SK-N-SH treated with all-trans-retinoic acid at 6 μM for 48 hours (cell line): ENCODE data around the gene CCDC170.

Source experiments
- ATAC-seq: fragments of 200-7000 bp; cut with Tn5 transposase; 3 replicates; pipeline ENCODE4 v1.9.1; 2020; ENCODE audit warnings: mild to moderate bottlenecking, moderate library complexity
- ARNTL ChIP-seq: fragments of 450-650 bp; formaldehyde crosslinking; IDR thresholded peaks from 2 replicates; pipeline ENCODE4 v1.5.0; 2020; ENCODE audit warnings: low read depth, mild to moderate bottlenecking, moderate library complexity, borderline replicate concordance
- BACH2 ChIP-seq: fragments of 250-450 bp; sonication (Bioruptor Pico); IDR thresholded peaks from 2 replicates; pipeline ENCODE4 v1.9.0; 2021; ENCODE audit warnings: mild to moderate bottlenecking, borderline replicate concordance
- CREB5 ChIP-seq: fragments of 250-450 bp; sonication (Bioruptor Pico); IDR thresholded peaks from 2 replicates; pipeline ENCODE4 v1.5.1; 2020; ENCODE audit warnings: low read depth, mild to moderate bottlenecking, moderate library complexity
- CSDC2 ChIP-seq: fragments of 250-450 bp; sonication (Bioruptor Pico); IDR thresholded peaks from 2 replicates; pipeline ENCODE4 v1.5.0; 2020; ENCODE audit warnings: mild to moderate bottlenecking, moderate library complexity
- CSRNP3 ChIP-seq: fragments of 250-450 bp; sonication (Bioruptor Pico); IDR thresholded peaks from 2 replicates; pipeline ENCODE4 v1.5.1; 2021; ENCODE audit warnings: mild to moderate bottlenecking, moderate library complexity
- ESRRG ChIP-seq: fragments of 250-450 bp; sonication (Bioruptor Pico); IDR thresholded peaks from 2 replicates; pipeline ENCODE4 v1.6.1; 2021; ENCODE audit warnings: mild to moderate bottlenecking
- GLIS3 ChIP-seq: fragments of 250-450 bp; sonication (Bioruptor Pico); IDR thresholded peaks from 2 replicates; pipeline ENCODE4 v1.5.0; 2020; ENCODE audit warnings: mild to moderate bottlenecking, moderate library complexity
- OSR1 ChIP-seq: fragments of 250-450 bp; sonication (Bioruptor Pico); IDR thresholded peaks from 2 replicates; pipeline ENCODE4 v1.8.0; 2022; ENCODE audit warnings: moderate library complexity, mild to moderate bottlenecking, inconsistent platforms
- PATZ1 ChIP-seq: fragments of 250-450 bp; sonication (Bioruptor Pico); IDR thresholded peaks from 2 replicates; pipeline ENCODE4 v1.8.0; 2020; ENCODE audit warnings: mild to moderate bottlenecking, moderate library complexity, borderline replicate concordance
- POU6F1 ChIP-seq: fragments of 250-450 bp; sonication (Bioruptor Pico); IDR thresholded peaks from 2 replicates; pipeline ENCODE4 v1.8.0; 2021; ENCODE audit warnings: low read depth, mild to moderate bottlenecking, moderate library complexity, borderline replicate concordance
- PPARA ChIP-seq: fragments of 250-450 bp; sonication (Bioruptor Pico); IDR thresholded peaks from 2 replicates; pipeline ENCODE4 v1.5.0; 2020; ENCODE audit warnings: mild to moderate bottlenecking, borderline replicate concordance
- SNAI2 ChIP-seq: fragments of 250-450 bp; sonication (Bioruptor Pico); IDR thresholded peaks from 2 replicates; pipeline ENCODE4 v1.5.0; 2020; ENCODE audit warnings: mild to moderate bottlenecking, moderate library complexity
- TOX ChIP-seq: fragments of 250-450 bp; sonication (Bioruptor Pico); IDR thresholded peaks from 2 replicates; pipeline ENCODE4 v1.8.0; 2021; ENCODE audit warnings: mild to moderate bottlenecking, moderate library complexity, borderline replicate concordance
- ZC3H10 ChIP-seq: fragments of 250-450 bp; sonication (Bioruptor Pico); IDR thresholded peaks from 2 replicates; pipeline ENCODE4 v1.5.1; 2021; ENCODE audit warnings: mild to moderate bottlenecking, moderate library complexity
- ZFP3 ChIP-seq: fragments of 250-450 bp; sonication (Bioruptor Pico); IDR thresholded peaks from 2 replicates; pipeline ENCODE4 v1.5.0; 2020; ENCODE audit warnings: mild to moderate bottlenecking, moderate library complexity
- ZFP30 ChIP-seq: fragments of 450-650 bp; formaldehyde crosslinking; IDR thresholded peaks from 2 replicates; pipeline ENCODE4 v1.5.0; 2022; ENCODE audit warnings: mild to moderate bottlenecking, moderate library complexity
- ZNF565 ChIP-seq: fragments of 450-650 bp; formaldehyde crosslinking; conservative IDR thresholded peaks from 2 replicates; pipeline ENCODE4 v1.5.0; 2020; ENCODE audit warnings: low read depth, mild to moderate bottlenecking, moderate library complexity
- ZNF70 ChIP-seq: fragments of 450-650 bp; formaldehyde crosslinking; IDR thresholded peaks from 2 replicates; pipeline ENCODE4 v1.5.0; 2020; ENCODE audit warnings: mild to moderate bottlenecking, moderate library complexity
- ZNF8 ChIP-seq: fragments of 450-650 bp; formaldehyde crosslinking; IDR thresholded peaks from 2 replicates; pipeline ENCODE4 v1.5.0; 2020; ENCODE audit warnings: mild to moderate bottlenecking, moderate library complexity
- TF ChIP-seq, protein P1 (sequence below): fragments of 250-450 bp; sonication (Bioruptor Pico); IDR thresholded peaks from 2 replicates; pipeline ENCODE4 v1.5.0; 2020; ENCODE audit warnings: mild to moderate bottlenecking, moderate library complexity

The CCDC170 gene

DNA sequence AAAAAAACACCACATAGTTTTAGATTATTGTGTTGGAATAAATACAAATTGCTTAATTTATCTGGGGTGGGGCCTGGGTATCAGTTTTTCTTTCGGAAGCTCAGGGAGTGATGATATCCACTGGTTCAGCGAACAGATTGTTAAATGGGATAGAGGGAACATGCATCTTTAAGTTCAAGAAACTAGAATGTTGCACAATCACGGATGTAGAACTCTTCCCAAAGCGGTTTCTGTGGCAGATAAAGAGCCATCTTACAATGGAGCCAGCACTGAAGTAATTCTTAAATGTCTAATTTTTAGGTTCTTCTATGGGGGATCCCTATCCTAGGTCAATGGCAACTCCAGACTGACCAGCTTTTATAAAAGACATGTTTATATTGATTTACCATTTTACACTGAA is 32.1 kb upstream of the CCDC170 start:
- no peak for ATAC-seq
- TF ChIP-seq ARNTL (CRISPR knock-in tag) (no peak), ESRRG (no peak), CSRNP3 (no peak), POU6F1 (no peak), ZFP3 (CRISPR knock-in tag) (no peak), PATZ1 (CRISPR knock-in tag) (no peak), ZFP30 (CRISPR knock-in tag) (no peak), TOX (CRISPR knock-in tag) (no peak), ZC3H10 (no peak), SNAI2 (CRISPR knock-in tag) (no peak), ZNF8 (CRISPR knock-in tag) (no peak), OSR1 (CRISPR knock-in tag) (no peak), PPARA (CRISPR knock-in tag) (no peak), ZNF70 (CRISPR knock-in tag) (no peak), ZNF565 (CRISPR knock-in tag) (no peak), BACH2 (CRISPR knock-in tag) (no peak), CREB5 (CRISPR knock-in tag) (no peak)
- TF ChIP-seq, protein P1, sequence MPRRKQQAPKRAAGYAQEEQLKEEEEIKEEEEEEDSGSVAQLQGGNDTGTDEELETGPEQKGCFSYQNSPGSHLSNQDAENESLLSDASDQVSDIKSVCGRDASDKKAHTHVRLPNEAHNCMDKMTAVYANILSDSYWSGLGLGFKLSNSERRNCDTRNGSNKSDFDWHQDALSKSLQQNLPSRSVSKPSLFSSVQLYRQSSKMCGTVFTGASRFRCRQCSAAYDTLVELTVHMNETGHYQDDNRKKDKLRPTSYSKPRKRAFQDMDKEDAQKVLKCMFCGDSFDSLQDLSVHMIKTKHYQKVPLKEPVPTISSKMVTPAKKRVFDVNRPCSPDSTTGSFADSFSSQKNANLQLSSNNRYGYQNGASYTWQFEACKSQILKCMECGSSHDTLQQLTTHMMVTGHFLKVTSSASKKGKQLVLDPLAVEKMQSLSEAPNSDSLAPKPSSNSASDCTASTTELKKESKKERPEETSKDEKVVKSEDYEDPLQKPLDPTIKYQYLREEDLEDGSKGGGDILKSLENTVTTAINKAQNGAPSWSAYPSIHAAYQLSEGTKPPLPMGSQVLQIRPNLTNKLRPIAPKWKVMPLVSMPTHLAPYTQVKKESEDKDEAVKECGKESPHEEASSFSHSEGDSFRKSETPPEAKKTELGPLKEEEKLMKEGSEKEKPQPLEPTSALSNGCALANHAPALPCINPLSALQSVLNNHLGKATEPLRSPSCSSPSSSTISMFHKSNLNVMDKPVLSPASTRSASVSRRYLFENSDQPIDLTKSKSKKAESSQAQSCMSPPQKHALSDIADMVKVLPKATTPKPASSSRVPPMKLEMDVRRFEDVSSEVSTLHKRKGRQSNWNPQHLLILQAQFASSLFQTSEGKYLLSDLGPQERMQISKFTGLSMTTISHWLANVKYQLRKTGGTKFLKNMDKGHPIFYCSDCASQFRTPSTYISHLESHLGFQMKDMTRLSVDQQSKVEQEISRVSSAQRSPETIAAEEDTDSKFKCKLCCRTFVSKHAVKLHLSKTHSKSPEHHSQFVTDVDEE: no peak
- TF ChIP-seq, all 23 proteins: peak for 0

DNA sequence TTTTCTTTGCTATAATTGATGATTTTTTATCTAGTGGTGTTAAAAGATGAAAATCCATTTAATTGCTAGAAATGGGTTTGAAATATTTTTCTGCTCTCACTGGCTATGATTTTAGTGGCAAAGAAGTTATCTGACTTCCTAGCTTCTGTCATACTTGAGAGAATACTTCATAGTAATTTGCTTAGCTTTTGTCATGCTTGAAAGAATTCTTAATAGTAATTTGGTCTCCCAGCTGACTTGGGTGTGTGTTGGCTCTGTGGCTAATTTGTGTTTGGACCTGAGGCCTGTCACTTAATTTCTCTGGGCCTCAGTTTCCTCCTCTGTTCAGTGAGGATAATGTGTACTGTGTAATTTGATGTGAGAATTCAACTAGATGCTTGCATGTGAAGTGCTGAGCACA is 29.1 kb upstream of the CCDC170 start:
- TF ChIP-seq CSDC2 (CRISPR knock-in tag) (no peak), CREB5 (CRISPR knock-in tag) (no peak), BACH2 (CRISPR knock-in tag) (no peak), ZNF70 (CRISPR knock-in tag) (no peak), GLIS3 (no peak), SNAI2 (CRISPR knock-in tag) (no peak), CSRNP3 (no peak), ZC3H10 (no peak), ZFP3 (CRISPR knock-in tag) (no peak), ZNF8 (CRISPR knock-in tag) (no peak), ZFP30 (CRISPR knock-in tag) (no peak)
- no peak for ATAC-seq
